Thoracic aorta (tissue), 2 donors: Measurements from ENCODE around the gene PPP3R2. TPM values are rescaled to one million over a fixed set of nuclear protein-coding genes. Genes with fewer than 3 reads are reported as not detected.

Experiments
- ATAC-seq: fragments of 150-250 bp; one replicate; pipeline ENCODE4 v1.8.0; 2017; ENCODE audit warnings: low read depth; ENCODE audit not compliant: insufficient number of reproducible peaks, low FRiP score
- DNase-seq: peaks from one replicate; pipeline ENCODE4 v3.0.0-alpha.2; 2020; ENCODE audit warnings: low spot score
- H3K27ac ChIP-seq, 2 donors: fragments of 200-600 bp; sonication (generic); 1 replicate in 1 of 2; 2 replicates in 1 of 2; pipeline ENCODE4 v1.5.1; 2016; ENCODE audit warnings: mild to moderate bottlenecking in 2 of 2, moderate library complexity in 2 of 2
- H3K27me3 ChIP-seq: fragments of 200-600 bp; sonication (generic); replicated peaks from 2 replicates; pipeline ENCODE4 v1.6.0; 2016; ENCODE audit warnings: mild to moderate bottlenecking; ENCODE audit not compliant: insufficient read depth
- H3K36me3 ChIP-seq: fragments of 200-600 bp; sonication (generic); one replicate; pipeline ENCODE4 v1.5.1; 2016
- H3K4me1 ChIP-seq, 2 donors: fragments of 200-600 bp; sonication (generic); 1 replicate in 1 of 2; 2 replicates in 1 of 2; pipeline versions ENCODE4 v1.5.1 to v1.6.0; 2016; ENCODE audit warnings: low read depth in 2 of 2, mild to moderate bottlenecking in 1 of 2; ENCODE audit not compliant: control insufficient read depth in 1 of 2
- H3K4me3 ChIP-seq: fragments of 200-600 bp; sonication (generic); 2 replicates; pipeline ENCODE4 v1.5.1; 2016; ENCODE audit warnings: mild to moderate bottlenecking
- H3K9me3 ChIP-seq: fragments of 200-600 bp; sonication (generic); 2 replicates; pipeline ENCODE4 v1.5.1; 2016
- CTCF ChIP-seq: fragments of 200-600 bp; sonication (generic); IDR thresholded peaks from one replicate; pipeline ENCODE4 v1.5.1; 2019; ENCODE audit warnings: antibody characterized with exemption
- total RNA-seq, 2 donors: library from RNA; depleted of rRNA; stranded (reverse); fragments of >200 nt; gene quantifications; one replicate each; pipeline versions ENCODE4 v1.1.0 to v1.2.3, GENCODE V29; 2016

PPP3R2 gene, protein sequence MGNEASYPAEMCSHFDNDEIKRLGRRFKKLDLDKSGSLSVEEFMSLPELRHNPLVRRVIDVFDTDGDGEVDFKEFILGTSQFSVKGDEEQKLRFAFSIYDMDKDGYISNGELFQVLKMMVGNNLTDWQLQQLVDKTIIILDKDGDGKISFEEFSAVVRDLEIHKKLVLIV
- not detected for total RNA-seq

- no peak within 1 kb of the TSS for H3K4me3 ChIP-seq
- no peaks in the 10 kb centered on the region for H3K27me3 ChIP-seq
- DNase-seq (no peak), ATAC-seq (no peak)
- no peak for TF ChIP-seq CTCF
- H3K4me1 ChIP-seq: no peaks in the 10 kb centered on the region
- H3K27ac ChIP-seq: no peak within 1 kb of the TSS
- no peaks in the 10 kb centered on the region for H3K9me3 ChIP-seq
- no peaks in the 10 kb centered on the region for H3K36me3 ChIP-seq
These were observed at the start of gene PPP3R2 for GRCh38 chr9:101594796-101595195. PPP3R2 (minus strand) TSS chr9:101594969; CDS start chr9:101594921, 48 bp downstream.

- Histone ChIP-seq H3K9me3 (peaks cover 4% of the 10 kb centered on the region), H3K36me3 (no peaks in the 10 kb centered on the region), H3K27me3 (no peaks in the 10 kb centered on the region), H3K27ac (no peak overlapping the region), H3K4me3 (no peak overlapping the region), H3K4me1 (no peaks in the 10 kb centered on the region)
- TF ChIP-seq CTCF: no peak
- no peak for ATAC-seq
- no peak for DNase-seq
These were observed 45.3 kb upstream of the PPP3R2 start for GRCh38 chr9:101639785-101640665.

DNA sequence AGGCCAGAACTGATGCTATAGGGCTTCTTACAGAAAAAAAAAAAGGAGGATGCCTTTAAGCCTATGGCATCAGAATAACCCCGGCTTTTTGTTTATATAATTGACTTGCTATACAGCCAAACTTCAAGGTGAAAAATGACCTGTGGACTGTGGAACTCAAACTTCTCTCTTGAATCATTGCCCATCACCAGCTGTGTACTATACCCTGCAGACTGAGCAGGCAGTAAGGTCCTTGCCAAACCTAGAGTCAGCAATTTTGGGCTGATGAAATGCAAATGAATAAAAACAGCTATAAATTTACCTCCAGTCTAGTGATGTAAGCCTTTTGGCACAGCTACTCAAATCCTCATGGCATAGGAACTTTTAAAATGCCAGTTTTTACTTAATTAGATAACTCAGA, 44.5 kb upstream of the PPP3R2 start:
- no peak for ATAC-seq
- H3K9me3 ChIP-seq: peaks cover 4% of the 10 kb centered on the region
- no peak for DNase-seq
- H3K27me3 ChIP-seq: no peaks in the 10 kb centered on the region
- no peak overlapping the region for H3K27ac ChIP-seq
- TF ChIP-seq CTCF: no peak
- H3K36me3 ChIP-seq: no peaks in the 10 kb centered on the region
- no peaks in the 10 kb centered on the region for H3K4me1 ChIP-seq
- no peak overlapping the region for H3K4me3 ChIP-seq

DNA sequence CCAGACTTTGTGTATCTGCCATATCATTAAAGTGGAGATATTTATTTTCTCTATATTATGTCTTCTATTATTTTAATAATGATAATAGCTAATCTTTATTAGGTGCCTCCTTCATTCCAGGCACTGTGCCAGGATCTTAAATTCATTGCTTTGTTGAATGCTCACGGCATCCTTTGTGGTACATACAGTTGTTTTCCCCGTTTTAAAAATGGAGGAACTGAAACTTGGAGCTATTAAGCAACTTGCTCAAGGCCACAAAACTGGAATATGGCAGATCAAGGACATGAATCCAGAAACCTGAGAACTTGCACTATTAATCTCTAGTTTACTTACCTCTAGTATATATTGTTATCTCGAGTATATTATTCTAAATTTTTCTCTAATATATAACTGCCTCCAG, 41.5 kb upstream of the PPP3R2 start:
- Histone ChIP-seq H3K4me1 (no peaks in the 10 kb centered on the region), H3K36me3 (no peaks in the 10 kb centered on the region), H3K4me3 (no peak overlapping the region), H3K27me3 (no peaks in the 10 kb centered on the region), H3K27ac (no peak overlapping the region), H3K9me3 (no peaks in the 10 kb centered on the region)
- TF ChIP-seq CTCF: no peak
- no peak for ATAC-seq
- no peak for DNase-seq

- H3K4me1 ChIP-seq: no peaks in the 10 kb centered on the region
- H3K27me3 ChIP-seq: no peaks in the 10 kb centered on the region
- H3K36me3 ChIP-seq: no peaks in the 10 kb centered on the region
- no peak overlapping the region for H3K4me3 ChIP-seq
- H3K27ac ChIP-seq: no peak overlapping the region
- ATAC-seq (no peak), DNase-seq (no peak)
- H3K9me3 ChIP-seq: no peaks in the 10 kb centered on the region
- no peak for TF ChIP-seq CTCF
These were observed 40.7 kb upstream of the PPP3R2 start for GRCh38 chr9:101635473-101635872.
